ENCODE results near the gene MDH1B.

The MDH1B gene

GRCh38 chr2:206698811-206699210, 66.3 kb downstream of the MDH1B start:
- Histone ChIP-seq H3K9ac (ENCODE audit: low read depth, low read length, poor library complexity, severe bottlenecking) (no peak overlapping the region), H3K4me2 (ENCODE audit: low read depth, low read length, poor library complexity, severe bottlenecking) (no peak overlapping the region), H3K36me3 (ENCODE audit: insufficient read depth, low read length) (no peaks in the 10 kb centered on the region), H2AFZ (ENCODE audit: low read length) (no peak overlapping the region), H3K79me2 (ENCODE audit: insufficient read depth, low read length) (no peaks in the 10 kb centered on the region), H3K9me3 (ENCODE audit: insufficient read depth, low read depth, low read length) (no peaks in the 10 kb centered on the region), H3K4me3 (ENCODE audit: low read length, poor library complexity, severe bottlenecking) (no peak overlapping the region), H3K4me1 (ENCODE audit: insufficient read depth, low read length, poor library complexity, severe bottlenecking) (peaks cover 8% of the 10 kb centered on the region), H4K20me1 (ENCODE audit: insufficient read depth, low read length, poor library complexity, severe bottlenecking) (no peaks in the 10 kb centered on the region), H3K27me3 (ENCODE audit: insufficient read depth, low read length, poor library complexity, severe bottlenecking) (no peaks in the 10 kb centered on the region), H3K9me2 (replicated peaks; ENCODE audit: low read depth, low read length) (no peaks in the 10 kb centered on the region), H3F3A (ENCODE audit: low read depth) (no peaks in the 10 kb centered on the region)
- no peak for TF ChIP-seq CTCF (conservative IDR thresholded peaks at IDR 0.05; ENCODE audit: low read length)
- no peak for TF ChIP-seq EZH2phosphoT487 (IDR thresholded peaks at IDR 0.05; ENCODE audit: borderline replicate concordance)

GRCh38 chr2:206696910-206697309, 68.2 kb downstream of the MDH1B start:
- Histone ChIP-seq H3K4me3 (ENCODE audit: low read length, poor library complexity, severe bottlenecking) (no peak overlapping the region), H3K9me2 (replicated peaks; ENCODE audit: low read depth, low read length) (no peaks in the 10 kb centered on the region), H2AFZ (ENCODE audit: low read length) (no peak overlapping the region), H3K4me1 (ENCODE audit: insufficient read depth, low read length, poor library complexity, severe bottlenecking) (peaks cover 8% of the 10 kb centered on the region), H3F3A (ENCODE audit: low read depth) (no peaks in the 10 kb centered on the region), H3K27me3 (ENCODE audit: insufficient read depth, low read length, poor library complexity, severe bottlenecking) (no peaks in the 10 kb centered on the region), H4K20me1 (ENCODE audit: insufficient read depth, low read length, poor library complexity, severe bottlenecking) (no peaks in the 10 kb centered on the region), H3K9me3 (ENCODE audit: insufficient read depth, low read depth, low read length) (no peaks in the 10 kb centered on the region), H3K4me2 (ENCODE audit: low read depth, low read length, poor library complexity, severe bottlenecking) (no peak overlapping the region), H3K79me2 (ENCODE audit: insufficient read depth, low read length) (no peaks in the 10 kb centered on the region), H3K36me3 (ENCODE audit: insufficient read depth, low read length) (no peaks in the 10 kb centered on the region), H3K9ac (ENCODE audit: low read depth, low read length, poor library complexity, severe bottlenecking) (no peak overlapping the region)
- TF ChIP-seq CTCF (conservative IDR thresholded peaks at IDR 0.05; ENCODE audit: low read length) (no peak), EZH2phosphoT487 (IDR thresholded peaks at IDR 0.05; ENCODE audit: borderline replicate concordance) (no peak)

- Histone ChIP-seq H3K36me3 (ENCODE audit: insufficient read depth, low read length) (no peaks in the 10 kb centered on the region), H3K9ac (ENCODE audit: low read depth, low read length, poor library complexity, severe bottlenecking) (no peak overlapping the region), H3K9me3 (ENCODE audit: insufficient read depth, low read depth, low read length) (no peaks in the 10 kb centered on the region), H3K27me3 (ENCODE audit: insufficient read depth, low read length, poor library complexity, severe bottlenecking) (no peaks in the 10 kb centered on the region), H3F3A (ENCODE audit: low read depth) (no peaks in the 10 kb centered on the region), H2AFZ (ENCODE audit: low read length) (no peak overlapping the region), H3K4me2 (ENCODE audit: low read depth, low read length, poor library complexity, severe bottlenecking) (no peak overlapping the region), H3K4me3 (ENCODE audit: low read length, poor library complexity, severe bottlenecking) (no peak overlapping the region), H3K4me1 (ENCODE audit: insufficient read depth, low read length, poor library complexity, severe bottlenecking) (no peaks in the 10 kb centered on the region), H3K79me2 (ENCODE audit: insufficient read depth, low read length) (no peaks in the 10 kb centered on the region), H3K9me2 (replicated peaks; ENCODE audit: low read depth, low read length) (no peaks in the 10 kb centered on the region), H4K20me1 (ENCODE audit: insufficient read depth, low read length, poor library complexity, severe bottlenecking) (no peaks in the 10 kb centered on the region)
- TF ChIP-seq EZH2phosphoT487 (IDR thresholded peaks at IDR 0.05; ENCODE audit: borderline replicate concordance) (no peak), CTCF (conservative IDR thresholded peaks at IDR 0.05; ENCODE audit: low read length) (peak; percentile 85)
These were observed 71.6 kb downstream of the MDH1B start for GRCh38 chr2:206693399-206694137.
